Kidney epithelial cell (primary cell): ENCODE measurements around the gene F7. TPM values are rescaled to one million over a fixed set of nuclear protein-coding genes. Genes with fewer than 3 reads are reported as not detected.

ENCODE experiments used
- DNase-seq: peaks from one replicate; pipeline ENCODE4 v3.0.0-alpha.2; 2010; ENCODE audit warnings: low read depth
- H3K27me3 ChIP-seq: 2 replicates; pipeline ENCODE4 v1.6.0; 2011; ENCODE audit warnings: low read length; ENCODE audit not compliant: control insufficient read depth, insufficient read depth
- H3K36me3 ChIP-seq: 2 replicates; pipeline ENCODE4 v1.5.1; 2011; ENCODE audit warnings: low read length; ENCODE audit not compliant: control insufficient read depth, insufficient read depth
- H3K4me3 ChIP-seq: 2 replicates; pipeline ENCODE4 v1.5.1; 2011; ENCODE audit warnings: low read depth, mild to moderate bottlenecking, control low read depth, low read length
- total RNA-seq: library from RNA; depleted of rRNA; stranded (reverse); fragments of >200 nt; gene quantifications from 2 replicates; pipeline ENCODE4 v1.2.3, GENCODE V29; 2015
- TF ChIP-seq, protein P1 (sequence below): IDR thresholded peaks from 2 replicates; pipeline ENCODE4 v1.5.1; 2011; ENCODE audit warnings: mild to moderate bottlenecking, moderate library complexity, low read length, control low read depth, inconsistent platforms; ENCODE audit not compliant: insufficient read depth, poor library complexity, severe bottlenecking

F7 gene
- total RNA-seq, 1 donor from 2014 or later: 0.38 TPM

DNA sequence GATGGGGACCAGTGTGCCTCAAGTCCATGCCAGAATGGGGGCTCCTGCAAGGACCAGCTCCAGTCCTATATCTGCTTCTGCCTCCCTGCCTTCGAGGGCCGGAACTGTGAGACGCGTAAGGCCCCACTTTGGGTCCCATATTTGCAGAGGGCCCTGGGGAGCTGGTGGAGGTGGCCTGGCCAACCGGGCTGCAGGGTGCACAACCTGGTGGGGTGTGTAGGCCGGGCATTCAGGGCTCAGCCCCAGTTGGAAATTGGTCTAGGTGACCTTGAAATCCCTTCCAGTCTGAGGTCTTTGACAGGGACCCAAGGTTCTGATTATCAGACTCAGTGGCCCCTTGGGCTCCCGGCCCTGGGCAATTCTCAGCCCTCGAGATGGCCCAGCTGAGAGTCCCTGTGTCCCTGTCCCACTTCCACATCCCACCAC, 8.3 kb downstream of the F7 start:
- peaks cover 29% of the 10 kb centered on the region for H3K27me3 ChIP-seq
- H3K36me3 ChIP-seq: no peaks in the 10 kb centered on the region
- no peak overlapping the region for H3K4me3 ChIP-seq
- TF ChIP-seq, protein P1, sequence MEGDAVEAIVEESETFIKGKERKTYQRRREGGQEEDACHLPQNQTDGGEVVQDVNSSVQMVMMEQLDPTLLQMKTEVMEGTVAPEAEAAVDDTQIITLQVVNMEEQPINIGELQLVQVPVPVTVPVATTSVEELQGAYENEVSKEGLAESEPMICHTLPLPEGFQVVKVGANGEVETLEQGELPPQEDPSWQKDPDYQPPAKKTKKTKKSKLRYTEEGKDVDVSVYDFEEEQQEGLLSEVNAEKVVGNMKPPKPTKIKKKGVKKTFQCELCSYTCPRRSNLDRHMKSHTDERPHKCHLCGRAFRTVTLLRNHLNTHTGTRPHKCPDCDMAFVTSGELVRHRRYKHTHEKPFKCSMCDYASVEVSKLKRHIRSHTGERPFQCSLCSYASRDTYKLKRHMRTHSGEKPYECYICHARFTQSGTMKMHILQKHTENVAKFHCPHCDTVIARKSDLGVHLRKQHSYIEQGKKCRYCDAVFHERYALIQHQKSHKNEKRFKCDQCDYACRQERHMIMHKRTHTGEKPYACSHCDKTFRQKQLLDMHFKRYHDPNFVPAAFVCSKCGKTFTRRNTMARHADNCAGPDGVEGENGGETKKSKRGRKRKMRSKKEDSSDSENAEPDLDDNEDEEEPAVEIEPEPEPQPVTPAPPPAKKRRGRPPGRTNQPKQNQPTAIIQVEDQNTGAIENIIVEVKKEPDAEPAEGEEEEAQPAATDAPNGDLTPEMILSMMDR: no peak
- DNase-seq: no peak

DNA sequence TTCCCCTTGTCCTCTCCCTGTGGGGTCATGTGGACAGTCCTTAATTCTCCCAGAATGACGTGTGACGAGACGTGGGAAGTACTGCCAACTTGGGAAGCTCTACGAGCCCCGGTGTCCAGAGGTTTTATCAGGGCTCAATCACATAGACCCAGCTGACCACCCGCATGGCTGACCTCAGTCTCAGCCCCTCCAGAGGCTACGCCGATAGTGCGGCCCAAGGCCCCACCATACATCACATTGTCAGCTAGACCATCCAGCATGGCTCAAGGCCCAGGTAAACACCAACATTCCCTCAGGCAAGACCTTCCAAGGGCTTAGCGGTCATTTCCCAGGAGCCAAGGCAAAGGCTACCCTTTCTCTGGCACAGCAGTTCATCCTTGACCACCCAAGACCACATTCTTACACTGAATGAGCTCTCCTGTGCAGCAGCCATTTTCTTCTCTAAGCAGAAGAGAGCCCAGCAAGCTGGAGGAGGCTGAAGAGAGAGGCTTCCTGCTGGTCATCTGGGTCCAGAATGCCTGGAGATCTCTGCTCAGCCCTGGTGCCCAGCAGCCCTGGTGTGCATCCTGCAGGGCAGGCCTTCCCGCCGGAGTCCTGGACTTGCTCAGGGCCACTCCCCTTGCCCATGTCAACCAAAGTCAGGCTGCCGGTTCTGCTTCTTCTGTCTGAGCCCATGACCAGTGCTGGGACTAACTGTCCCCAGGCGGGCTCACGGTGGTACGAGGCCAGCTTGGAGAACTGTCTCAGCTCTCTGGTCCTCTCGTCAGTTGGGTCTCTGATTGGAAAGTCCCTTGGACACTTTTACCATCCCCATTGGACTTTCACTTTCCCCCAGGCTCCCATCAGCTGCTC, 9.1 kb downstream of the F7 start:
- Histone ChIP-seq H3K4me3 (no peak overlapping the region), H3K27me3 (peaks cover 22% of the 10 kb centered on the region), H3K36me3 (no peaks in the 10 kb centered on the region)
- TF ChIP-seq, protein P1: no peak
- no peak for DNase-seq

DNA sequence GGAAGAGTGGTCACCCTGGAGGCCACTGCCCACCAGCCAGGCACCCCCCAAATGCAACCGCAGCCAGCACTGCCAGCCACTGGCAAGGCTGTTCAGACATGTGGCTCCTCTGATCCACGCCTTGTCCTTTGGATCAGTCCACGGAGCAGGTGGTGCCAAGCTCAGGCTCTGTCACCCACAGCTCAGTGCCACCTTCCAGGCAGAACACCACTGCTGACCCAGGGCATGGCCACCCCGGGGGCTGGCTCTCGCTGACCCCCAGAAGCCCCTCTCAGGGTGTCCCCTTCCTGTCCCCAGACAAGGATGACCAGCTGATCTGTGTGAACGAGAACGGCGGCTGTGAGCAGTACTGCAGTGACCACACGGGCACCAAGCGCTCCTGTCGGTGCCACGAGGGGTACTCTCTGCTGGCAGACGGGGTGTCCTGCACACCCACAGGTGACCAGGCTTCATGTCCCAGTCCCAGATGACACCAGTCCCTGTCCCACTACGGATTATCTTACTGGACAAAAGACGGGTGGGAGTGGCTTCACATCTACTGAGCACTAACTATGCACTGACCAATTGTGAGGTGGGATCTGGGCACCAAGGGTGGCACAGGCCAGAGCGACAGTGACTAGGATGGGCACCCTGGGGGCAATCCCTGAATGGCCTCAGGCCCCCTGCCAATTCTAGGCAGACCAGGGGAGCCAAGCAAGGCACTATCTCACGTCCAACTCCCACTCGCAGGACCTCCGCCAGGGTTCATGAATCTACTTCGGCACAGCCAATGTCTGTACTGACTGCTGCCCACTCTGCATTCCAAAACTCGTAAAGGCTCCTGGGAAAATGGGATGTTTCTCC, 10.0 kb downstream of the F7 start:
- Histone ChIP-seq H3K36me3 (no peaks in the 10 kb centered on the region), H3K4me3 (no peak overlapping the region), H3K27me3 (peaks cover 16% of the 10 kb centered on the region)
- DNase-seq: no peak
- TF ChIP-seq, protein P1: no peak

DNA sequence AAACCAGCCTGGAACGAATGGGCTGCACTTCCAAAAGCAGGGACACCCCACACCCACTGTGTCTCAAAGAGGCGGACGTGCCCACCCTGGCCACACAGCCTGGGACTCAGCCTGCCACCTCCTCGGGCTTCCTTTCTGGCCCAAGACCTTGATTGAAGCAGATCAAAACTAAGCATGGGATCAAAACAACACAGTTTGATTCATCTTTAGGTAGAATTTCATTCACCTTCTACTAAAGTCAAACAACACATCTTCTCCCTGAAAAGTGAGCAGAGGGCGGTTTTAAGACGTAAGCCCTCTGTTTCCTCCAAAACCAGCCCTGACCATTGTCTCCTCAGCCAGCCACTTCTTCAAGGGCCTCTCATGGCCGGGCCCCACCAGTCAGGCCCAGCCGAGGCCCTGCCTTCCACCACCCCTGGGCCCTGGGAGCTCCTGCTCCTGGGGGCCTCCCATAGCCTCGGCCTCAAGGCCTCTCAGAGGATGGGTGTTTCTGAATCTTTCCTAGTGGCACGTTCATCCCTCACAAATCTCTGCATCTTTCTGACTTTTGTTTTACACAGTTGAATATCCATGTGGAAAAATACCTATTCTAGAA, 10.7 kb downstream of the F7 start:
- Histone ChIP-seq H3K36me3 (no peaks in the 10 kb centered on the region), H3K4me3 (no peak overlapping the region), H3K27me3 (peaks cover 9% of the 10 kb centered on the region)
- DNase-seq: no peak
- TF ChIP-seq, protein P1: no peak

DNA sequence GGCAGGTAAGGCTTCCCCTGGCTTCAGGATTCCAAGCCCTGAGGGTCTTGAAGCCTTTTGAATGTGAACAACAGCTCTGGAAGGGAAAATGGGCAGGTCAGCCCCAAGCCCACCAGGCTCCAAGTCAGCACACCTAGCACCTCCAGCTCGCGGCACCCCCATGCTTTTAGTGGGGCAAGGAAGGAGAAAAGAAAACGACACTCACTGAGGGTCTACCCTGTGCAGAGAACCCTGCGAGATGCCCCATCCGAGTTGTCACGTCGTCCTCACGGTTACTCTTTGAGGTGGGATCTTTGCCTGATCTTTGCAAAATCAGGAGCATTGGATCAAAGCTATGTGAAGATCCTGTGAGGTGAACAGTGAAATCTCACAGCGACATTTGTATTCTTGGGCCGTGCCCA, 11.3 kb downstream of the F7 start:
- DNase-seq: no peak
- H3K4me3 ChIP-seq: no peak overlapping the region
- TF ChIP-seq, protein P1: no peak
- no peaks in the 10 kb centered on the region for H3K36me3 ChIP-seq
- peaks cover 7% of the 10 kb centered on the region for H3K27me3 ChIP-seq
